GM12878 (cell line): Measurements from ENCODE around the gene LSM3. TPM values are rescaled to one million over a fixed set of nuclear protein-coding genes. Genes with fewer than 3 reads are reported as not detected.

Experiments used
- ATAC-seq: fragments of 200-7000 bp; cut with Tn5 transposase; 3 replicates; pipeline ENCODE4 v1.9.1; 2020; ENCODE audit warnings: mild to moderate bottlenecking, moderate library complexity
- BruUV-seq: library from RNA; stranded (reverse); fragments of 400-500 nt; replicated peaks from 2 replicates; lab custom pipeline; 2021; lab: Mats Ljungman, UMichigan
- CTCF ChIA-PET: fragments of 300-600 bp; sonication (Branson Sonifier 250); formaldehyde crosslinking; extraction: SDS; loops from one replicate; lab custom pipeline; 2021; ENCODE audit warnings: inconsistent platforms; lab: Yijun Ruan, JAX
- POLR2A ChIA-PET: fragments of 350-600 bp; formaldehyde crosslinking; extraction: SDS; loops from one replicate; lab custom pipeline; 2021; ENCODE audit warnings: inconsistent platforms; lab: Charles Lee
- RAD21 ChIA-PET: fragments of 300-600 bp; sonication (Branson Sonifier 250); formaldehyde crosslinking; loops from one replicate; lab custom pipeline; 2023; ENCODE audit warnings: antibody characterized with exemption; ENCODE audit not compliant: unreplicated experiment; lab: Charles Lee
- SMC1A ChIA-PET: fragments of 300-600 bp; sonication (Branson Sonifier 250); formaldehyde crosslinking; loops from one replicate; lab custom pipeline; 2023; ENCODE audit not compliant: unreplicated experiment, uncharacterized antibody; lab: Charles Lee
- DNase-seq: peaks from one replicate; pipeline ENCODE4 v3.0.0-alpha.2; 2011; ENCODE audit warnings: low read depth, low spot score
- FAIRE-seq: peaks from 3 replicates; lab custom pipeline; 2011; peaks lifted over from hg19 to GRCh38; lab: Jason Lieb, UNC
- H2AFZ ChIP-seq: 2 replicates; pipeline ENCODE4 v1.6.0; 2011; ENCODE audit warnings: low read depth, low read length, control low read depth; ENCODE audit not compliant: control insufficient read depth
- H3K27ac ChIP-seq: 2 replicates; pipeline ENCODE4 v1.5.1; 2011; ENCODE audit warnings: control low read depth; ENCODE audit not compliant: control insufficient read depth, insufficient read depth
- H3K27me3 ChIP-seq, 2 experiments: replicated peaks in 1 of 2; 2 replicates each; pipeline versions ENCODE4 v1.6.0 to v1.6.1; 2011; ENCODE audit warnings: low read length in 1 of 2; ENCODE audit not compliant: control insufficient read depth in 2 of 2, insufficient read depth in 2 of 2
- H3K36me3 ChIP-seq, 2 experiments: 2 replicates each; pipeline ENCODE4 v1.5.1; 2011; ENCODE audit warnings: low read length in 1 of 2; ENCODE audit not compliant: control insufficient read depth in 2 of 2, insufficient read depth in 2 of 2
- H3K4me1 ChIP-seq: 2 replicates; pipeline ENCODE4 v1.6.1; 2011; ENCODE audit warnings: mild to moderate bottlenecking, low read length, moderate library complexity, mixed read lengths; ENCODE audit not compliant: control insufficient read depth, insufficient read depth
- H3K4me2 ChIP-seq: 2 replicates; pipeline ENCODE4 v1.6.0; 2011; ENCODE audit warnings: control low read depth; ENCODE audit not compliant: control insufficient read depth, insufficient read depth
- H3K4me3 ChIP-seq: fragments of 200-600 bp; sonication (generic); 2 replicates; pipeline ENCODE4 v1.5.1; 2016
- H3K79me2 ChIP-seq: 2 replicates; pipeline ENCODE4 v1.6.0; 2011; ENCODE audit warnings: low read length; ENCODE audit not compliant: control insufficient read depth, insufficient read depth
- H3K9ac ChIP-seq: 2 replicates; pipeline ENCODE4 v1.8.0; 2011; ENCODE audit warnings: low read length, control low read depth, mixed read lengths; ENCODE audit not compliant: control insufficient read depth, insufficient read depth
- H3K9me3 ChIP-seq: replicated peaks from 3 replicates; pipeline ENCODE4 v1.5.1; 2011; ENCODE audit warnings: mild to moderate bottlenecking, low read length; ENCODE audit not compliant: control insufficient read depth, insufficient read depth
- H4K20me1 ChIP-seq: 2 replicates; pipeline ENCODE4 v1.6.0; 2011; ENCODE audit not compliant: control insufficient read depth, insufficient read depth
- BACH1 ChIP-seq: fragments of 450-650 bp; IDR thresholded peaks from 2 replicates; pipeline ENCODE4 v1.6.1; 2017; ENCODE audit warnings: mild to moderate bottlenecking, borderline replicate concordance
- FOXK2 ChIP-seq: fragments of 450-650 bp; IDR thresholded peaks from 2 replicates; pipeline ENCODE4 v1.6.1; 2017; ENCODE audit warnings: mild to moderate bottlenecking, moderate library complexity
- FOXM1 ChIP-seq: IDR thresholded peaks from 2 replicates; pipeline ENCODE4 v1.6.1; 2012; ENCODE audit warnings: low read depth, mild to moderate bottlenecking, inconsistent platforms, low read length, moderate library complexity
- IKZF2 ChIP-seq, 2 experiments: fragments of 450-650 bp; IDR thresholded peaks; 2 replicates each; pipeline ENCODE4 v1.6.1; 2017; ENCODE audit warnings: mild to moderate bottlenecking in 2 of 2, moderate library complexity in 2 of 2
- IRF5 ChIP-seq: fragments of 450-650 bp; IDR thresholded peaks from 2 replicates; pipeline ENCODE4 v1.6.1; 2017; ENCODE audit warnings: borderline replicate concordance
- JUND ChIP-seq: IDR thresholded peaks from 2 replicates; pipeline ENCODE4 v1.6.1; 2012; ENCODE audit warnings: low read depth, mild to moderate bottlenecking, low read length, improper control_type of control experiment, moderate library complexity
- MYB ChIP-seq: fragments of 150-350 bp; IDR thresholded peaks from 2 replicates; pipeline ENCODE4 v1.6.1; 2014; ENCODE audit warnings: mild to moderate bottlenecking, low read depth, low read length, borderline replicate concordance
- NFYA ChIP-seq: IDR thresholded peaks from 2 replicates; pipeline ENCODE4 v1.6.1; 2011; ENCODE audit warnings: low read depth, mild to moderate bottlenecking, low read length, improper control_type of control experiment, borderline replicate concordance
- PAX8 ChIP-seq: fragments of 450-650 bp; IDR thresholded peaks from 2 replicates; pipeline ENCODE4 v1.6.1; 2017; ENCODE audit warnings: mild to moderate bottlenecking, moderate library complexity
- RCOR1 ChIP-seq: conservative IDR thresholded peaks from 2 replicates; pipeline ENCODE4 v1.6.1; 2012; ENCODE audit warnings: low read depth, low read length, improper control_type of control experiment
- ZBED1 ChIP-seq: IDR thresholded peaks from 2 replicates; pipeline ENCODE4 v1.6.1; 2016; ENCODE audit warnings: borderline replicate concordance
- ZNF274 ChIP-seq: IDR thresholded peaks from one replicate; pipeline ENCODE4 v1.8.0; 2011; ENCODE audit not compliant: insufficient read length, insufficient read depth
- ZNF384 ChIP-seq: IDR thresholded peaks from 2 replicates; pipeline ENCODE4 v1.6.1; 2012; ENCODE audit warnings: low read depth, mild to moderate bottlenecking, low read length, improper control_type of control experiment, borderline replicate concordance
- WGBS: methylation state at CpG from one replicate; pipeline ENCODE4 v1.1.6; 2016; ENCODE audit warnings: low lambda C conversion rate; ENCODE audit not compliant: insufficient replicate concordance, insufficient coverage; ENCODE audit errors: missing lambda C conversion rate; 5-methylcytosine and 5-hydroxymethylcytosine counted together
- in situ Hi-C: fragments of 300-500 bp; cut with MboI; formaldehyde crosslinking; loops from 9 replicates; pipeline ENCODE4 v1.14.3; 2018; ENCODE audit warnings: mixed read lengths
- intact Hi-C: fragments of 100-400 bp; cut with micrococcal nuclease; formaldehyde crosslinking; loops from one replicate; pipeline ENCODE4 v1.14.2; 2022; ENCODE audit not compliant: unreplicated experiment
- polyA plus RNA-seq, 11 experiments: library from polyadenylated mRNA; depleted of rRNA in 4 of 11; unstranded in 6 of 11; stranded (reverse) in 5 of 11; fragments of >200 nt; fragmentation: Nextera tagmentation in 4 of 11; fragmentation: Illumina TruSeq in 1 of 11; extraction: Ambion mirVana in 4 of 11; extraction: Trizol in 1 of 11; gene quantifications; 1 replicate in 1 of 11; 2 replicates in 10 of 11; pipeline versions ENCODE4 v1.2.1 to v1.2.3, GENCODE V29; 2011 to 2016; ENCODE audit warnings: inconsistent platforms in 2 of 11, missing spikeins in 2 of 11, low read depth in 1 of 11
- total RNA-seq, 4 experiments: library from RNA; depleted of rRNA in 3 of 4; stranded (reverse); fragments of >200 nt in 3 of 4; fragmentation: Illumina TruSeq in 1 of 4; extraction: Trizol in 1 of 4; gene quantifications; 2 replicates each; pipeline versions ENCODE4 v1.2.1 to v1.2.3, GENCODE V29; 2013 to 2021
- TF ChIP-seq, protein P1 (sequence below): IDR thresholded peaks from 2 replicates; pipeline ENCODE4 v1.6.1; 2012; ENCODE audit warnings: low read depth, low read length, improper control_type of control experiment

Gene LSM3
- total and polyA plus RNA-seq, 10 of the 15 experiments (the other 5 are each of a cell fraction or from before 2014, with no cell fraction given), result 15.5 to 111 (median 29.1) TPM

DNA sequence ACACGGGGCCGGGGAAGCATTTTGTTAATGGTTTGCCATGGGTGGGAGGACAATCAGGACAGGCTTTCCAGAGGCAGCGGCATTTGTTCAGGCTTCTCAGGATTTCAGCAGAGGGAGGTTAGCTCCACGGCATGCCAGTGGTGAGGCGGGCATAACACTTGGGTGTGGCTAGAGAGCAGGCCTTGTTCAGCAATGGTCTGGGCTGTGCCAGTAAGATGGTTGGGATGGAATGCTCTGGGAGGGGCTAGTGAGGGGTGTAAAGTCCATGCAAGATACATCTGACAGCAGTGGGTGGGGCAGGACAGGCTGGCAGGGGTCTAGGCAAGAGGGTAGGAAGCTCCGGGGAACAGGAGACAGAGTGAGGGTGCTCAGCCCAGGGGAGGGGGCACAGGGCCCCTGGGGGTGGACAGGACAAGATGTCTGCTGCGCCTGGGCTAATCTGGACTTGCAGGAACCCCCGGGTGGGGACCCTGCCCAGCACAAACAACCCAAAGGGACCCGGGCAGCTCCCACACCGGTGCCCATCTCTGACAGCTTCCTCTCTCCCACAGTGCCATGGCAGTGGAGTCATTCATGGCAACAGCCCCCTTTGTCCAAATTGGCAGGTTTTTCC, 45.3 kb upstream of the LSM3 start:
- no peak overlapping the region for H2AFZ ChIP-seq
- WGBS, result 92% methylated on average over 10 of the region's 10 CpGs
- RAD21 ChIA-PET, result no interaction called here
- H4K20me1 ChIP-seq, result no peaks in the 10 kb centered on the region
- no peak for TF ChIP-seq ZBED1
- TF ChIP-seq, protein P1, sequence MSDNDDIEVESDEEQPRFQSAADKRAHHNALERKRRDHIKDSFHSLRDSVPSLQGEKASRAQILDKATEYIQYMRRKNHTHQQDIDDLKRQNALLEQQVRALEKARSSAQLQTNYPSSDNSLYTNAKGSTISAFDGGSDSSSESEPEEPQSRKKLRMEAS, result no peak
- TF ChIP-seq ZNF274, result no peak
- no peak for TF ChIP-seq FOXM1
- no peak for TF ChIP-seq PAX8
- TF ChIP-seq JUND, result no peak
- no peak for TF ChIP-seq RCOR1
- TF ChIP-seq, all 136 proteins: peak for 0
- ChIA-PET CTCF (no interaction called here), SMC1A (no interaction called here), POLR2A (interaction anchor here (1.1 kb wide), 1 partner anchor 8 kb away, joined by 3 read pairs; no protein-coding TSS in a partner anchor)
- H3K4me2 ChIP-seq, result no peak overlapping the region
- H3K4me1 ChIP-seq, result no peaks in the 10 kb centered on the region
- no peaks in the 10 kb centered on the region for H3K27me3 ChIP-seq
- ATAC-seq, result no peak
- intact Hi-C loops, result no loop called here
- peaks cover 5% of the 10 kb centered on the region; the same call in 1 of the 2 replicates for H3K79me2 ChIP-seq
- no peak for FAIRE-seq
- H3K9ac ChIP-seq, result no peak overlapping the region
- no peak overlapping the region for H3K27ac ChIP-seq
- H3K36me3 ChIP-seq, result peaks cover 22 to 27% of the 10 kb centered on the region in 2 experiments
- no peak for DNase-seq
- BruUV-seq, result no TSS peak
- in situ Hi-C loops, result no loop called here
- no peak overlapping the region for H3K4me3 ChIP-seq
- H3K9me3 ChIP-seq, result no peaks in the 10 kb centered on the region

GRCh38 chr3:14133876-14134275, 44.7 kb upstream of the LSM3 start:
- DNase-seq (no peak), FAIRE-seq (no peak), ATAC-seq (no peak)
- Histone ChIP-seq H3K27me3 (no peaks in the 10 kb centered on the region), H4K20me1 (no peaks in the 10 kb centered on the region), H3K4me3 (no peak overlapping the region), H2AFZ (no peak overlapping the region), H3K4me2 (no peak overlapping the region), H3K9ac (no peak overlapping the region), H3K36me3 (peaks cover 20 to 29% of the 10 kb centered on the region in 2 experiments), H3K9me3 (no peaks in the 10 kb centered on the region), H3K79me2 (peaks cover 1% of the 10 kb centered on the region; the same call in 1 of the 2 replicates), H3K27ac (no peak overlapping the region), H3K4me1 (no peaks in the 10 kb centered on the region)
- intact Hi-C loops (no loop called here), in situ Hi-C loops (no loop called here)
- ChIA-PET SMC1A (no interaction called here), CTCF (no interaction called here), RAD21 (no interaction called here), POLR2A (interaction anchor here (1.1 kb wide), 1 partner anchor 8 kb away, joined by 3 read pairs; no protein-coding TSS in a partner anchor)
- WGBS, result 100% methylated on average over 5 of the region's 5 CpGs
- TF ChIP-seq IKZF2 (IDR thresholded peaks at IDR 0.05), result no peak
- TF ChIP-seq NFYA, result no peak
- TF ChIP-seq MYB, result no peak
- no peak for TF ChIP-seq IRF5
- no peak for TF ChIP-seq ZNF384
- TF ChIP-seq BACH1, result no peak
- TF ChIP-seq FOXK2, result no peak
- no TSS peak for BruUV-seq
